Immature natural killer cell (primary cell): ENCODE data around the gene MMP27. TPM values are rescaled to one million over a fixed set of nuclear protein-coding genes. Genes with fewer than 3 reads are reported as not detected.

Experiments used
- DNase-seq, 3 donors: peaks; one replicate each; pipeline ENCODE4 v3.0.0; 2022; ENCODE audit warnings: mixed read lengths in 1 of 3
- H3K27ac Mint-ChIP-seq, 6 donors: one replicate each; pipeline ENCODE4 v1.8.0; 2020; ENCODE audit warnings: mixed read lengths in 6 of 6, mild to moderate bottlenecking in 5 of 6, inconsistent platforms in 4 of 6, moderate library complexity in 3 of 6
- H3K27me3 Mint-ChIP-seq, 3 donors: one replicate each; pipeline ENCODE4 v1.8.0; 2020 to 2021; ENCODE audit warnings: low read depth in 3 of 3, mild to moderate bottlenecking in 3 of 3, mixed read lengths in 3 of 3, moderate library complexity in 3 of 3, inconsistent platforms in 1 of 3
- H3K36me3 Mint-ChIP-seq, 3 donors: one replicate each; pipeline ENCODE4 v1.8.0; 2020; ENCODE audit warnings: mixed read lengths in 3 of 3, inconsistent platforms in 2 of 3, mild to moderate bottlenecking in 2 of 3
- H3K4me1 Mint-ChIP-seq, 2 donors: one replicate each; pipeline ENCODE4 v1.8.0; 2020; ENCODE audit warnings: inconsistent platforms in 2 of 2, mild to moderate bottlenecking in 2 of 2, mixed read lengths in 2 of 2, moderate library complexity in 1 of 2
- H3K4me3 Mint-ChIP-seq, 5 donors: one replicate each; pipeline ENCODE4 v1.8.0; 2020; ENCODE audit warnings: mild to moderate bottlenecking in 5 of 5, mixed read lengths in 5 of 5, inconsistent platforms in 3 of 5, moderate library complexity in 3 of 5
- H3K9me3 Mint-ChIP-seq, 6 donors: one replicate each; pipeline ENCODE4 v1.8.0; 2020; ENCODE audit warnings: mild to moderate bottlenecking in 6 of 6, mixed read lengths in 6 of 6, inconsistent platforms in 4 of 6, moderate library complexity in 3 of 6
- polyA plus RNA-seq, 3 donors: library from polyadenylated mRNA; unstranded; fragments of 300-500 nt; fragmentation: Illumina TruSeq; gene quantifications; one replicate each; pipeline ENCODE4 v1.2.3, GENCODE V29; 2021

MMP27 gene
- polyA plus RNA-seq, 3 donors from 2014 or later: not detected

DNA sequence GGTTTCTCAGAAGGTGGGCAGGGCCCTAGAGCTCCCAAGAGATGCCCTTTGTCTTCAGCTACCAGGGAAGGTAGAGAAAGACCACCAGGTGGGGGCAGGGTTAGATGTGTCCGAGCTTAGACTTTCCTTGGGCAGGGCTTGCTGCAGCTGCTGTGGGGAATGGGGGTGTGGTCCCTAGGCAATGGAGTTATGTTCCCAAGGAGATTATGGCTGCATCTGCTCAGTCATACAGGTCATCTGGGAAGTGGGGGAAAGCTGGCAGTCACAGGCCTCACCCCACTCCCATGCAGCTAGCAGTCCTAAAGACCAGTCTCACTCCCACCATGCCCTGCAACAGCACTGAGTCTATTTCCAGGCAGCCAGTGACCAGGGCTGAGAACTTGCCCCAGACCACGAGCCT lies 29.5 kb downstream of the MMP27 start:
- peaks cover 1 to 6% (median 2%) of the 10 kb centered on the region in 3 donors for H3K27me3 Mint-ChIP-seq
- no peak overlapping the region for H3K4me3 Mint-ChIP-seq
- no peaks in the 10 kb centered on the region for H3K9me3 Mint-ChIP-seq
- H3K4me1 Mint-ChIP-seq: no peaks in the 10 kb centered on the region
- H3K27ac Mint-ChIP-seq: no peak overlapping the region
- DNase-seq: no peak
- no peaks in the 10 kb centered on the region for H3K36me3 Mint-ChIP-seq

DNA sequence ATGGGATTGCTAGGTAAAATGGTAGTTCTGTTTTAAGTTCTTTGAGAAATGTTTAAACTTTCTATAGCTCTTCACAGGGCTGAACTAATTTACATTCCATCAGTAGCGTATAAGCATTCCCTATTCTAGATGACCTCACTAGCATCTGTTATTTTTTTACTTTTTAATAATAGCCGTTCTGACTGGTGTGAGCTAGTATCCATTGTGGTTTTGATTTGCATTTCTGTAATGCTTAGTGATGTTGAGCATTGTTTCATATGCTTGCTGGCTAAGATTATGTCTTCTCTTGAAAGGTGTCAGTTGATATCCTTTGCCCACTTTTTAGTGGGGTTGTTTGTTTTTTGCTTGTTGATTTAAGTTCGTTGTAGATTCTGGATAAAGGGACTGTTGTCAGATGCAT lies 35.9 kb downstream of the MMP27 start:
- no peak overlapping the region for H3K4me3 Mint-ChIP-seq
- peaks cover 2 to 6% (median 3%) of the 10 kb centered on the region in 3 donors for H3K27me3 Mint-ChIP-seq
- DNase-seq: no peak
- H3K4me1 Mint-ChIP-seq: no peaks in the 10 kb centered on the region
- H3K36me3 Mint-ChIP-seq: no peaks in the 10 kb centered on the region
- no peaks in the 10 kb centered on the region for H3K9me3 Mint-ChIP-seq
- no peak overlapping the region for H3K27ac Mint-ChIP-seq

DNA sequence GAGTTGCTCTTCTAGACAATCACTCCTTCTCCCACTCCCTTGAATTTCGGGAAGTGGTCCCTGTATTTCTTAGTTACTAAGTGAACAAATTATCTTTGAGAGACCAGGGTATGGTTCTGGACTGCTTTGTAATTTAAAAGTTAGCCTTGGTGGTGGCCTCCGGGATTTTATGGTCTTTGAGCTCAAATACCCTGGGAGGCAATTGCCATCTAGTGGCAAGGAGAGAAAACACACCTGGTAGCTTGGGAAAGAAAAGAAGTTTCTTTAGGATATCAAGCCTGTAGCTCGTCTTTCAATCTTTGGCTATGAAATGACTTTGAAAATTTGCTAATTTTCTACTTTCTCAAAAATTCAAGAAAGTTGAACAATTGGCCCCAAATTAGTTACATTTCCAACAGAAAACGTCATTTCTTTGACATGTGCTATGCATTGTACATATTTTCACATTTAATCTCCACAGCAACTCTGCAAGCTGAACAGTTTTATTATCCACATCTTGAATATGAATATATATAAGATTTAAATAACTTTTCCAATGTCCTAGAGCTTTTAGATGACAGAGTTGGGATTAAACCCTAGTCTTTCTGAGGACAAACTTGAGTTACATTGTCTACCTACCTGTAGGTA lies 39.1 kb downstream of the MMP27 start:
- no peaks in the 10 kb centered on the region for H3K4me1 Mint-ChIP-seq
- DNase-seq: peak; percentile 2 to 10 (median 6)
- no peaks in the 10 kb centered on the region for H3K36me3 Mint-ChIP-seq
- peaks cover 1 to 6% (median 2%) of the 10 kb centered on the region in 3 donors for H3K27me3 Mint-ChIP-seq
- H3K4me3 Mint-ChIP-seq: no peak overlapping the region
- no peaks in the 10 kb centered on the region for H3K9me3 Mint-ChIP-seq
- H3K27ac Mint-ChIP-seq: no peak overlapping the region

- H3K4me3 Mint-ChIP-seq: no peak overlapping the region
- no peaks in the 10 kb centered on the region for H3K4me1 Mint-ChIP-seq
- H3K9me3 Mint-ChIP-seq: no peaks in the 10 kb centered on the region
- no peaks in the 10 kb centered on the region for H3K36me3 Mint-ChIP-seq
- peaks cover 1 to 3% (median 2%) of the 10 kb centered on the region in 3 donors for H3K27me3 Mint-ChIP-seq
- no peak for DNase-seq
- H3K27ac Mint-ChIP-seq: no peak overlapping the region
Measured at GRCh38 chr11:102664001-102664752, 41.4 kb downstream of the MMP27 start.

- no peaks in the 10 kb centered on the region for H3K4me1 Mint-ChIP-seq
- H3K27me3 Mint-ChIP-seq: peaks cover 1 to 3% (median 3%) of the 10 kb centered on the region in 3 donors
- DNase-seq: no peak
- H3K27ac Mint-ChIP-seq: no peak overlapping the region
- no peaks in the 10 kb centered on the region for H3K36me3 Mint-ChIP-seq
- H3K9me3 Mint-ChIP-seq: no peaks in the 10 kb centered on the region
- no peak overlapping the region for H3K4me3 Mint-ChIP-seq
Measured at GRCh38 chr11:102662607-102663006, 43.0 kb downstream of the MMP27 start.

DNA sequence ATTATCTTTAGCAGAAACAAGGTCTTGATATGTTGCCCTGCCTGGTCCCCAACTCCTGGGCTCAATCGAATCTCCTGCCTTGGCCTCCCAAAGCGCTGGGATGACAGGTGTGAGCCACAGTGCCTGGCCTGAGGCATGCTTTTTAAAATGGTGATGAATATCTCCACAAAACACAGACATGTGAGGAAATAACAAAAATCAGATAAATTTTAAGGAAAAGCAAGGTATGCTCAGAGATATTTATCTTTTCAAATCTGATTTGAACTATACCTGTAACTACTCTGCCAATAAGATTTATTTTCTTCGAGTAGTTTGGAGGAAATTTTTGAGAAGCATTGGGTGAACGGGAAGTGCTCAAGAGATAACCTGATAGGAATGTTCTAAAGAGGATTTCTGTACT lies 44.5 kb downstream of the MMP27 start:
- DNase-seq: no peak
- H3K4me1 Mint-ChIP-seq: no peaks in the 10 kb centered on the region
- no peaks in the 10 kb centered on the region for H3K36me3 Mint-ChIP-seq
- H3K27me3 Mint-ChIP-seq: peaks cover 1 to 6% (median 3%) of the 10 kb centered on the region in 3 donors
- H3K27ac Mint-ChIP-seq: no peak overlapping the region
- H3K9me3 Mint-ChIP-seq: no peaks in the 10 kb centered on the region
- no peak overlapping the region for H3K4me3 Mint-ChIP-seq

DNA sequence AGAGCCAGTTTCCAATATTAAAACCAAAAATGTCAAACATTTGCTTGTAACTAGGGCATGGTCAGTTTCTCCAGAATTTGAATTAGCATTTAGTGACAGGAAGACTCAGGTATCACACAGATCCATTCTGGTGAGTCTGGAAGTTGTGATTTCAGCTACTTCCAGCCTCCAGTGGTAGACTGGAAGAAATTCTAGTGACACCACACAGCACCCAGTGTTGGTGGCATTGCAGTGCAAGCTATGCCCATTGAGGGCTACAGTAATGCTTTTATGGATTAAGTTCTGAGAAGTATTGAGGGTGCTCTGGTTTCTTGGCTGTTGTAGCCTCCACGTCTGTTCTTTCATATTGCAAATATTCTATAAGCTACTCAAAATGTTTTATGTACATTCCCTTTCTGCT lies 49.0 kb downstream of the MMP27 start:
- Mint-ChIP-seq H3K27ac (no peak overlapping the region), H3K27me3 (peaks cover 0 to 9% (median 3%) of the 10 kb centered on the region in 3 donors), H3K36me3 (no peaks in the 10 kb centered on the region), H3K4me3 (no peak overlapping the region), H3K4me1 (no peaks in the 10 kb centered on the region), H3K9me3 (peaks cover 0 to 3% (median 0%) of the 10 kb centered on the region in 6 donors)
- no peak for DNase-seq

DNA sequence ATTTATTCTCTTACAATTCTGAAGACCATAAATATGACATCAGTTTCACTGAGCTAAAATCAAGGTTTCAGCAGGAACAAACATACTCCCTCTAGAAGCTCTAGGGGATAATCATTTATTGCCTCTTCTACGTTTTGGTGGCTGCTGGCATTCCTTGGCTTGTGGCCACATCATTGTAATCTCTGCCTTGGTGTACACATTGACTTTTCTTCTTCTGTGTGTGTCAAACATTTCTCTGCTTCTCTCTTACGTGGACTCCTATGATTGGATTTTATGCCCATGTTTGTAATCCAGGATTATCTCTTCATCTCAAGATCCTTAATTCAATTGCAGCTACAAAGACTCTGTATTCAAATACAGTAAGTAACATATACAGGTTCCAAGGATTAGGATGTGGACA lies 50.0 kb downstream of the MMP27 start:
- peaks cover 0 to 12% (median 3%) of the 10 kb centered on the region in 3 donors for H3K27me3 Mint-ChIP-seq
- H3K4me1 Mint-ChIP-seq: no peaks in the 10 kb centered on the region
- no peak for DNase-seq
- H3K4me3 Mint-ChIP-seq: no peak overlapping the region
- no peaks in the 10 kb centered on the region for H3K36me3 Mint-ChIP-seq
- H3K27ac Mint-ChIP-seq: no peak overlapping the region
- H3K9me3 Mint-ChIP-seq: peaks cover 0 to 3% (median 0%) of the 10 kb centered on the region in 6 donors

DNA sequence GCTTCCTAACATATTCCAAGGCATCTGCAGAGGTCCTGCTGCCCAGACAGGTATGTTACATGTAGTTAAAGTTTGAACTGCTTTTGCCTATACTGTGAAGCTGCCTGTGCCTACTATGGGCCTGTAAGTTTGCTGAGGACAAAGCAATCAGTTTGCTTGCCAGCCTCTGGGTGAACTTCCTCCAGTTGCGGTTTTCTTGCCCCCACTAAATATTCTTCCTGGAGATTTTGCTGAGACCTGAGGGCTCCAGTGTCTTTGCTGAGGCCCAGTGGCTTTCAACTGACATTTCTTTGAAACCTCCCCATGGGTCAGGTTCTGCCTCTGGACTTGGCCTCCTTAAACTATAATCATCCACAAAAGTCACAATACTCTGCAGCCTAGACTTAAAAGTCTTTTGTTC lies 50.8 kb downstream of the MMP27 start:
- H3K4me1 Mint-ChIP-seq: no peaks in the 10 kb centered on the region
- H3K27me3 Mint-ChIP-seq: peaks cover 0 to 12% (median 3%) of the 10 kb centered on the region in 3 donors
- H3K36me3 Mint-ChIP-seq: no peaks in the 10 kb centered on the region
- peaks cover 0 to 3% (median 0%) of the 10 kb centered on the region in 6 donors for H3K9me3 Mint-ChIP-seq
- no peak overlapping the region for H3K4me3 Mint-ChIP-seq
- DNase-seq: no peak
- no peak overlapping the region for H3K27ac Mint-ChIP-seq

GRCh38 chr11:102653744-102654291 lies 51.8 kb downstream of the MMP27 start:
- no peak for DNase-seq
- Mint-ChIP-seq H3K27me3 (peaks cover 0 to 14% (median 3%) of the 10 kb centered on the region in 3 donors), H3K36me3 (no peaks in the 10 kb centered on the region), H3K4me3 (no peak overlapping the region), H3K9me3 (peaks cover 0 to 3% (median 0%) of the 10 kb centered on the region in 6 donors), H3K4me1 (no peaks in the 10 kb centered on the region), H3K27ac (peak overlapping the region in 1 of 6 donors; percentile 58)

GRCh38 chr11:102647430-102647829 lies 58.1 kb downstream of the MMP27 start:
- no peaks in the 10 kb centered on the region for H3K4me1 Mint-ChIP-seq
- peaks cover 4 to 15% (median 10%) of the 10 kb centered on the region in 3 donors for H3K27me3 Mint-ChIP-seq
- no peak overlapping the region for H3K27ac Mint-ChIP-seq
- no peaks in the 10 kb centered on the region for H3K36me3 Mint-ChIP-seq
- H3K9me3 Mint-ChIP-seq: no peaks in the 10 kb centered on the region
- H3K4me3 Mint-ChIP-seq: no peak overlapping the region
- no peak for DNase-seq

DNA sequence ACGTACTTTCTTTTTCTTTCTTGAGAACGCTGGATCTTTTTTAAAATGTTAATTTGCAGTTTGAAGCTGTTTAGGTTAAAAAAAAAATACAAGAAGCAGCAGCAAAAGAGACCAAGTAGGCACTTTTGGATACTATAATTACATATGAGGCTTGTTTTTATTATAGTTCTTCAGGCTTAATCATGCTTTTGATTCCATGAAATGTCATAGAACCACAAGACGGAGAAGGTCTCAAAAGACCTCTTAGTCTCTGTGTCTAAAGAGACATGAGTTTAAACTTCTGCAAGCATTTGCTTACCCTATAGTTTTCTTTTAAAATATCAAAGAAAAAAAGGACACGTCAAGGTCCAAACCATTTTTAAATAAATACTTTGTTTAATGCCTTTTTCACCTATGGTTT lies 61.6 kb downstream of the MMP27 start:
- no peaks in the 10 kb centered on the region for H3K9me3 Mint-ChIP-seq
- H3K4me3 Mint-ChIP-seq: no peak overlapping the region

More for the DNA sequence above, 61.6 kb downstream of the MMP27 start:
- Mint-ChIP-seq H3K27ac (no peak overlapping the region), H3K4me1 (no peaks in the 10 kb centered on the region), H3K36me3 (no peaks in the 10 kb centered on the region), H3K27me3 (peaks cover 4 to 11% (median 8%) of the 10 kb centered on the region in 3 donors)
- DNase-seq: no peak
